HG03175 (cell line): ENCODE data around the gene GPR87.
A peak's percentile ranks its signal among the peaks of the same experiment; 100 is the strongest.

Experiments used
- ATAC-seq: cut with Tn5 transposase; IDR thresholded peaks from one replicate; pipeline ENCODE4 v1.9.1; 2021; ENCODE audit warnings: mild to moderate bottlenecking, moderate library complexity; ENCODE audit not compliant: unreplicated experiment

The GPR87 gene, protein sequence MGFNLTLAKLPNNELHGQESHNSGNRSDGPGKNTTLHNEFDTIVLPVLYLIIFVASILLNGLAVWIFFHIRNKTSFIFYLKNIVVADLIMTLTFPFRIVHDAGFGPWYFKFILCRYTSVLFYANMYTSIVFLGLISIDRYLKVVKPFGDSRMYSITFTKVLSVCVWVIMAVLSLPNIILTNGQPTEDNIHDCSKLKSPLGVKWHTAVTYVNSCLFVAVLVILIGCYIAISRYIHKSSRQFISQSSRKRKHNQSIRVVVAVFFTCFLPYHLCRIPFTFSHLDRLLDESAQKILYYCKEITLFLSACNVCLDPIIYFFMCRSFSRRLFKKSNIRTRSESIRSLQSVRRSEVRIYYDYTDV

DNA sequence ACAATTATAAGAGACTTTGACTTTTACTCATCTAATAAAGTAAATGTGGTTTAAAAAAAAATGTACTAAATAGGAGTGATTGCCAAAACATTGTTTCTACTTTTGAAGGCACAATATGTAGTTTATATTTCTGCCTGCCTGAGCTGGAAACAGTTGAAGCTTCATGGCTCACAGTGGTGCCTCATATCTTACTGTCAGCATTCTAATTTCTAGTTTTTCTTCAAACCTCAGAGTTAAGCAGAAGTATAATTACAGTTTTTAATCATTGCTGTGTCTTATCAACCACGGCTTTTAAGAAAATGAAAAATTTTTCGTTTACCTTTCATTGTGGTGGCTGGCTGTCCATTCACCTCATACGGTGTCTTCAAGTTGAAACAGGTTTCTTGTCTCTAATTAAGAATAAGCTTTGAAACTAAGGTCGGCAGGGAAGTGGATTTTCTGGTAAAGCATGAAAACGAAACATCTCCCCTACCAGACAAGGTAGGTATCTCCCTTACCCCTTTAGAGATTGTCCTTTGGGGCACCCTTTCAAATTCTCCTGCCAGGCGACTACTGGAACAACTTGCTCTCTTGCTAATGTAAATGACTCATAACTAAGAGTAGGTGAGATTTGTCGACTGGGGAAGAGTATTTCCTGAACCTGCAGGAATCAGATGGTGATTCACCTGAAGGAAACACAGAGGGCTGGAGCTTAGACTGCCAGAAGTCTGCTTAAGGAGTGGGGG lies at the start of gene GPR87:
Gene GPR87 (minus strand): TSS at position 554 of the 725 bp plus-strand sequence. CDS start 16,720 bp downstream, outside the sequence.
- ATAC-seq, result no peak

DNA sequence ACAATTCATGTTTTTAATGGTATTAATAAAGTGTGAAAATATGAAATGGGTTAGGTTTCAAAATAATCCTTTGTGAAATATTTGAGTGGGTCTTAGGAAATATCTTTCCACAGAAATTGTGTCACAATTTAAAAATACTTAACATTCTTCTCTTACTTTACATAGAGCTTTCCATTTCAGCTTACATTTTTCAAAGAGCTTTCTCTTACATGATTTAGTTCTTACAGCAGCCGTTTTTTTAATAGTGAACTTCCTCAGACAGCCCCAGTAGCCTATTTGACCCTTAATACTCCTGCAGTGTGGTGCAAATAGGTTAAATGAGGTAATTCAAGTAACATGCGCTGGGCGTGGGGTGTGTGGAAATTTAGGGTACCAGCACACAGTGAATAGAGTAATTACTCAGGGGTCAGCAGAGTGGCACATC lies 46.1 kb upstream of the GPR87 start:
- ATAC-seq, result no peak

DNA sequence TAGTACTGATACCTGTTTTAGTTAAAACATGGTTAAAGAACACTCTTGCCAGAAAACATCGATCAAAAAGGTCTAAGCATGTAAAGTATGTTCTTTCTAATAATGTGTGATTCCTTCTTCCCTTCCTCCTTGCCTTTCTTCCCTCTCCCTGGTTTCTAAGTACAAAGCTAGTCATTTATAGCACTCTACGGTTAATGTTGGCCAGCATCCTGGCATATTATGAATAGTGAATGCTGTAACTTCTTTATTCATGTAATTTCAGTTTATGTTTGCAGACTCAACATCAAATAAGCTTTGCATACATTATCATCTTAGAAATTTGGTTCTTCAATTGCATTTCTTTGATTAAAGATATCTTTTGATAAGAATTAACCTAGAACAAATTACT lies 40.8 kb upstream of the GPR87 start:
- ATAC-seq, result no peak

DNA sequence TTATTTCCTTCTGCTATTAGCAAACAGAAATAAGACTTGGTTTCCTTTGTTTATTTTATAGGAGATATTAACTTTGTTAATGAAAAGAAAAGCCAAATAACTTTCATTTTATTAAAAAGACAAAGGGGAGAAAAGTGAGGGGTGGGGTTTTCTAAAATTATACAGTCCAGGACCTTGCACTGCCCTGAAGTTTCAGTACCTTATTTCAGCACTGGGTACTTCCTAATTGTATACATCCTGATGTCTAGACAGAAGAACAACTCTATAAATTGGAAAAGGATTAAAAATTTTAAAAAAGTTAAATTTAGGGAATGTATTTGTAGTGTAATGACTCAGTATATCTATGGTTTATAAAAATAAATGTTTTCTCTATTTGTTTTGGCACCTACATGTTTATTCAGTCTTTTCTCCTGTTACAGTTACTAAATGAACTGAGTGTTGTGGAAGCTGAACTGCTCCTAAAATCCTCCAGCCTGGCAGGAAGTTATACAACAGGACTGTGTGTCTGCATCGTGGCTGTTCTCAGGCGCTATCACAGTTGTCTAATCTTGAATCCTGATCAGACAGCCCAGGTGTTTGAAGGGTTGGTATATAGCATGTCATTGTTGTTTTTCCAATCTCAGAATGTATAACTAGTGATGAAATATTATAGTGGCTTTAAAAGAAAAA lies 40.3 kb upstream of the GPR87 start:
- no peak for ATAC-seq

- peak; percentile 31 for ATAC-seq
Measured at GRCh38 chr3:151351648-151352047, 35.0 kb upstream of the GPR87 start.

- ATAC-seq, result peak; percentile 84
Measured at GRCh38 chr3:151351219-151351618, 34.6 kb upstream of the GPR87 start.

GRCh38 chr3:151350656-151351055 lies 34.0 kb upstream of the GPR87 start:
- no peak for ATAC-seq

DNA sequence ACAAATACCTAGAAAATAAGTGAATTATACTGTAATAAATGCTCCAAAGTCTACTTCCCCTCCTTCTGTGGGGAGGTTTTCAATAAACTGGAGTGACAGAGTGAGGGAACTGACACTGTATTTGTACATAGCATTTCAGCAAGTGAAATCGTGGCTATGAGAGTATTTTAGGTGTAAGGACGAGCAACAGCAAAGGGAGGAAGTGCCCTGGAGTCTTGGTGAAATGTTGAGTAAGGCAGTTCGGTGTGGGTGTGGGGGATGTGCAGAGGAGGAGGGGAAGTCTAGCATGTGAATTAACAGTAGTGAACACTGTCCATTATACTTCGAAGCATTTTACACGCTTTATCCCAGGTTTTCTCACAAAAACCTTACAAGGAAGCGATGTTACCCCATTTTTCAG lies 30.8 kb upstream of the GPR87 start:
- ATAC-seq, result no peak

DNA sequence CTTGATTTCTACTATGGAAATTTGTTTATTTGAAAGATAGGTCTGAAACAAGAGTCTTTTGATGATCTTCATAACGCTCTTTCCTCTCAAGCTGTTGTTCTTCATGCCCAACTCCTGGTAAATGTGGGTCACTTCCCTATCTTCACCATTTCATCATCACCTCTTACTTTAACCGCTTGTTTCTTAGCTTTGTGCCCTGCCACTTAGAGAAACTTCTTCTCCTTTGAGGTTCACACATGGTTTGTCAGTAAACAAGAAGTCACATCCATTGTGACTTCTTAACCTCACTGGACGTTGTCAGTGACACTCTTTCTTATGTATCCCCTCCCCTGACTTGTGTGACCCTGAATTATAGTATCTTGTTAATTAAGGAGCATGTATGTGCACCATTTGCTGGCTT lies 29.7 kb upstream of the GPR87 start:
- ATAC-seq, result no peak

DNA sequence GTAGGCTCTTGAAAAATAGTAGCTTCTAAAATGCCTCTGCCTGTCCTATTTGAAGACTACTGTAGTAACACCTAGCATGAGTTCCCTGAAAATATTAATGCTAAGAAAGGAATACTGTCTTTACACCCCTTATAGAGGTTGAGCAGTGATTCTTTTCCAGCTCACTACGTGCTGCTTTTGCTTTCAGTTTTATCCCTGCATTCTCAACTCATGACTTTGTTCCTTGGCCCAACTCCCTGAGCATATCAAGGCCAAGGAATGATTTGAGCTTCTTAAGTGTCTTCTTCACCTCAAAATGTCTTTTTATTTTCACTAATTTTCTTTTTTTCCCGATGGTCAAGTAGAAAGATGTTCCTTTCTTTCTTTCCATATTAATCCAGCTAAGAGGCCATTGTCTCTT lies 29.2 kb upstream of the GPR87 start:
- ATAC-seq, result no peak

- ATAC-seq, result no peak
Measured at GRCh38 chr3:151331696-151332095, 15.1 kb upstream of the GPR87 start.

GRCh38 chr3:151330899-151331298 lies 14.3 kb upstream of the GPR87 start:
- ATAC-seq, result no peak

DNA sequence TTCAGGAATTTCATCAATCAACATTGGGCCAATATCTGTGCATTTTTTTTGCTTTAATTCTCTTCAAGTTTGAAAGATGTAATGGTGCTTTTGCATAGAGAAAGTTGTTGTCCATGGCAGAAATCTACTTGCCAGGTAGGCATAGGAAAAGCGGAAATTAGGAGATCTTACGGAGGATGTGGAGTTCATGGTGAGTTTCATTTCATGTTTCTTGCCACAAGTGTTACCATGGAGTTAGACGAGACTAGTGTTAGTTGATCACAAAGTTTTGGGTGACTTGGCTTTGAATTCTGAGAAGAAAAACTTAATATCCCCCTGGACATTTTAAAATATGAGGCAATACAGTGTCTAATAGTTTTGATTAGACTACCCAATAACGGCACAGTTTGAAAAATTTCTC lies 13.8 kb upstream of the GPR87 start:
- no peak for ATAC-seq

DNA sequence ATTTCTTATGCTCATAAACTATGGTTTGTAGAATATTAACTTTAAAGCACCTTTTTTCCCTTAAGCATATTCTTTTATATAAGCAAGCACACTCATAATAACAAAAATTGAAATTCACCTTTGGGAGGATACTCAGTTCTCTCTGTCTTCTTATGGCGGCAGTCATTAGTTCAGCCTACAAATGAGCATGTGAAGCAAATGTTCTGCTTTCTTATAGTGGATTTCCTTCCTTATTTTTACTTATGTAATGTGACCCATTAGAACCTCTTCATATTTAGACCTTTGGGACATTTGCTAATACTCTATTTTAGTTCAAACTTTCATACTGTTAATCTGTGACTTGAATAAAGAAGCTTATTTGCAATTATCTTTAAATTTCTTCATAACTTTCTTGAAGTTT lies 12.7 kb upstream of the GPR87 start, which contains the start of gene P2RY13:
Gene P2RY13 (minus strand): TSS at position 187 of the 400 bp plus-strand sequence. CDS start 21 bp downstream, at position 166.
- ATAC-seq, result no peak

- ATAC-seq, result no peak
Measured at GRCh38 chr3:151328298-151328995, 11.8 kb upstream of the GPR87 start.

GRCh38 chr3:151327571-151328198 lies 11.1 kb upstream of the GPR87 start:
- no peak for ATAC-seq

GRCh38 chr3:151322511-151322910 lies 5.9 kb upstream of the GPR87 start:
- no peak for ATAC-seq

- ATAC-seq, result no peak
Measured at GRCh38 chr3:151321526-151321925, 4.9 kb upstream of the GPR87 start.

GRCh38 chr3:151320131-151320530 lies 3.5 kb upstream of the GPR87 start:
- ATAC-seq, result no peak

DNA sequence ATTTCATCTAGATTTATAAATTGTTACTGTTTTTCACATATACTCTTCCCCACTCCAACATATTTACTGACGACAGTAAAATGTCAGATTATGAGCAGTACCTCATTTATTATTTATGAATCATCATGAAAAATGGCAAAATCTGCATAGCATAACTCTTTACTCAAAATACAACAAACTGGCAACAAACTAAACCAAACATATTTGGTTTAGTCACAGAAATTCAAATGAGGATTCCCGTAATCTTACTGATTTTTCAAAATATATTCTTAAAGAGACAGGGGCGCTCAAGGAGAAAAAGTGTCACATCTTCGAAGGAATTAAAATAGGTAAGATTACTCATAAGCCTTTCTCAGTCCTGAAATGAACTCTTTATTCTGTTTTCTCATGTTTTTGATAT lies 3.0 kb upstream of the GPR87 start:
- ATAC-seq, result no peak

DNA sequence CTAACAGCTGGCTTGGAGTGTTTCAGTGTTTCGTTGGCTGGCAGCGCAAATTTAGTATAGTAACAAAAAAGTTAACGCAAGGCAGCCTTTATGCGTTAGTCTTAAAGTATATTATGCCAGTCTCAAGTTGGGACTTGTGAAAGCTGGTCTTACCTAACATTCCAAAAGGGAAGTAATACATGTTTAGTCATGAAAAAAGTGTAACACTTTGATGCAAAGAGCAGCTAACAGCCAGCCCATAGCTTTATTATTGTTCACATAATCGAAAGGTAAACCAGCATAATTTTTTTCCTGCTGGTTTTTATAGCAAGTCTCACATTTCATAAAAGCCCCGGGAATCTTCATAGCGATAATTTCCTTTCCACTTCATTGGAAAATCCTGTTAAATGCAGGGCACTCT lies 2.4 kb upstream of the GPR87 start:
- ATAC-seq, result no peak
